NCI-H748 (cell line): Measurements from ENCODE around the gene CLN6.
"Not testable (repeated sequence)": the region's sequence is repeated elsewhere in the genome, so short reads cannot be mapped to it uniquely, and the experiment has no call there.

Experiments used
- DNase-seq: peaks from one replicate; lab custom pipeline; 2025; ENCODE audit not compliant: unreplicated experiment; lab: John Stamatoyannopoulos, UW

Gene CLN6

DNA sequence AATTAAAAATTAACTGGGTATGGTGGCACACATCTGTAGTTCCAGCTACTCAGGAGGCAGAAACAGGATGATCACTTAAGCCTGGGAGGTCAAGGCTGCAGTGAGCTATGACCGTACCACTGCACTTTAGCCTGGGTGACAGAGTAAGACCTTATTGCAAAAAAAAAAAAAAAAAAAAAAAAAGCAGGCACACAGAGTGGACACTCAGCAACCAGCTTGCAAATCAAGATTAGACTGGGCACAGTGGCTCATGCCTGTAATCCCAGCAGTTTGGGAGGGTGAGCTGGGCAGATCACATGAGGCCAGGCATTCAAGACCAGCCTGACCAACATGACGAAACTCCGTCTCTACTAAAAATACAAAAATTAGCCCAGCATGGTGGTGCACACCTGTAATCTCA, 5.4 kb downstream of the CLN6 start:
- DNase-seq, result no peak

DNA sequence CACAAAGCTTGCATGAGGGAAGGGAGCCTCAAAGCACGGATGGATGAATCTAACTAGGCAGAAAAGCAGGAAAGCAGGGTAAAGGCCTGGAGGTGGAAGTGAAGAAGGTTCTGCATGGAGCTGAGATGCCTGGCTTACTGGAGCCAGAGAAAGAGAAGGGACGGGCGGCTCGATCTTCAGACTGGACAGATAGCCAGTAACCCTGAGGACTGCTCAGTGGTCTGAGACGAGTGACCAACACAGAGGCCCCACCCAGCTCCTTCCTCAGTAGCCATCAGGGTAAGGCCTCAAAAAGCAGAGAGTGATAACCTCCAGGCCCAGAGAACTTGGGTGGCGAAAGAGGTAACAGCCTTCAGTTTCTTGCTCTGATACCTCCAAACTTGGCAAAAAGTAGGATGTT, 6.4 kb downstream of the CLN6 start:
- no peak for DNase-seq

DNA sequence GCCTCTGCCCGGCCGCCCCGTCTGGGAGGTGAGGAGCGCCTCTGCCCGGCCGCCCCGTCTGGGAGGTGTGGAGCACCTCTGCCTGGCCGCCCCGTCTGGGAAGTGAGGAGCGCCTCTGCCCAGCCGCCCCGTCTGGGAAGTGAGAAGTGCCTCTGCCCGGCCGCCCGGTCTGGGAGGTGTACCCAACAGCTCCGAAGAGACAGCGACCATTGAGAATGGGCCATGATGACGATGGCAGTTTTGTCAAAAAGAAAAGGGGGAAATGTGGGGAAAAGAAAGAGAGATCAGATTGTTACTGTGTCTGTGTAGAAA, 7.1 kb downstream of the CLN6 start:
- not testable (repeated sequence) for DNase-seq

DNA sequence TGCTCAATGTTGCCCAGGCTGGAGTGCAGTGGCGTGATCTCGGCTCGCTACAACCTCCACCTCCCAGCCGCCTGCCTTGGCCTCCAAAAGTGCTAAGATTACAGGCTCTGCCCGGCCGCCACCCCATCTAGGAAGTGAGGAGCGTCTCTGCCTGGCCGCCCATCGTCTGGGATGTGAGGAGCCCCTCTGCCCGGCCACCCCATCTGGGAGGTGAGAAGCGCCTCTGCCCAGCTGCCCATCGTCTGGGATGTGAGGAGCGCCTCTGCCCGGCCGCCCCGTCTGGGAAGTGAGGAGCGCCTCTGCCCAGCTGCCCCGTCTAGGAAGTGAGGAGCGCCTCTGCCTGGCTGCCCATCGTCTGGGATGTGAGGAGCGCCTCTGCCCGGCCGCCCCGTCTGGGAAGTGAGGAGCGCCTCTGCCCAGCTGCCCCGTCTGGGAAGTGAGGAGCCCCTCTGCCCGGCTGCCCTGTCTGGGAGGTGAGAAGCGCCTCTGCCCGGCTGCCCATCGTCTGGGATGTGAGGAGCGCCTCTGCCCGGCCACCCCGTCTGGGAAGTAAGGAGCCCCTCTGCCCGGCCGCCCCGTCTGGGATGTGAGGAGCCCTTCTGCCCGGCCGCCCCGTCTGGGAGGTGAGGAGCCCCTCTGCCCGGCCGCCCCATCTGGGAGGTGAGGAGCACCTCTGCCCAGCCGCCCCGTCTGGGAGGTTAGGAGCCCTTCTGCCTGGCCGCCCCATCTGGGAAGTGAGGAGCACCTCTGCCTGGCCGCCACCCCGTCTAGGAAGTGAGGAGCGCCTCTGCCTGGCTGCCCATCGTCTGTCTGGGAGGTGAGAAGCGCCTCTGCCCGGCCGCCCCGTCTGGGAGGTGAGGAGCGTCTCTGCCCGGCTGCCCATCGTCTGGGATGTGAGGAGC, 7.7 kb downstream of the CLN6 start:
- DNase-seq, result not testable (repeated sequence)

DNA sequence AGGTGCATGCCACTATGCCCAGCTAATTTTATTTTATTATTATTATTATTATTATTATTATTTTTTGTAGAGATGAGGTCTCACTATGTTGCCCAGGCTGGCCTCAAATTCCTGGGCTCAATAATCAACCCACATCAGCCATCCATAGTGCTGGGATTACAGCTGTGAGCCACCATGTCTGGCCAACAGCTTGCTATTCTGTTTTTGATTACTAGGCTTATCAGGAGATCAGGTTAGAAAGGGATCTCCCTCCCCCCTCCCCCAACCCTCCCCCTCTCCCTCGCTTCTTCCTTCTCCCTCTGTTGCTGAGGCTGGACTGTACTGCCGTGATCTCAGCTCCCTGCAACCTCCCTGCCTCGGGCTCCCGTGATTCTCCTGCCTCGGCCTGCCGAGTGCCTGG, 8.6 kb downstream of the CLN6 start:
- no peak for DNase-seq

DNA sequence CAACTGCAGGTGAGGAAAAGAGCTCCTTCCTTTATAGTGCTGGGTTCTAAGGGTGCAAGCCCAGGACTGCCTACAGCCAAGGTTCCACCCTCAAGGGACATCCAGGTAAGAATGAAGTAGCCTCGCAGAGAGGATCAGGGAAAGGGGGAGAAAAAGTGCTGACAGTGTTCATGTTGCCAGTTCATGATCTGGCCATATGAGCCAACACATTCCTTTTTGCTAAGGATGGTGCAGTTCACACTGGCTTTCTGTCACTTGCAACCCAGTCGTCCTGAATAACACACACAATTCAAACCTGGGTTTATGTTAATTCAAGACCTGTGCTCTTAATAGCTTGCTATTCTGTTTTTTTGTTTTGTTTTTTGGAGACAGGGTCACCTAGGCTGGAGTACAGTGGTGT, 9.0 kb downstream of the CLN6 start:
- DNase-seq, result no peak

DNA sequence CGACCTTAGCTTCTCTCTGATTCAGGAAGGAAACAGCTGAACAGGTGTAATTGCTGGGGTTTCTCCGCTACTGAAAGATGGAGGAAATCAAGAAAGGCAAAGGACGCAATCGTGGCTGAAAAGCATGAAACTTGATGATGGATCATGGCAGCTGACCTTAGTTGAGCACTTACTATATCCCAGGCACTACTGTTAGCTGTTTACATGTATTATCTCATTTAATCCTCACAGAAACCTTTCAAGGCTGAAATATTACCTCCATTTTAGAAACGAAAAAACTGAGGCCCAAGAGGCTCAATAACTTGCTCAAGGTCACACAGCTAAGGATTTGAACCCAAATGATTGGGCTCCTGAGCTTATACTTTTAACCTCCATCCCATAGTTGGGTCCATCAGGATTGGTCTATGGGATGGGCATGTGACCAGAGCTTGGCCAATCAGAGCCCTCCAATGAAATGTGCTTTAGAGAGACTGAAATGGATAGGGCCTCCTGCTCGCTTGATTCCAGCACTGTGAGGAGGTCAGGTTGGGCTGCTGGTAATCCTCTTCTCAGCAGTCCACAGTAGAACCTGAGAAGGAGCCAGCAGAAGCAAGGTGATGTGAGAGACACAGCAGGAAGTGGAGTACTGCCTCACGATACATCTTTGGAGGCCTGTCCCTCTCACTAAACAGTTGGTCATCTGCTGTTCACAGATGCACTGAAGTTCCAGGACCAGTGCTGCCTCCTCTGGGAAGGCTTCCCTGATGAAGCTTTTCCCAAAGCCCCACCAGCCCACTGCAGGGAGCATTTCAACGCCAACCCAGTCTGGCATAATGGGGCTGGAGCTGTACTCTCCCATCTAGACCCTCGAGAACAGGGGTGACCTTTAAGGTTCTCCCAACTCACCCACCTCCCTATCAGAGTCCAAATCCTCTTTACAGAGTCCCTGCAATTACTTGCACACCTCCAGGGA, 10.4 kb downstream of the CLN6 start:
- no peak for DNase-seq

DNA sequence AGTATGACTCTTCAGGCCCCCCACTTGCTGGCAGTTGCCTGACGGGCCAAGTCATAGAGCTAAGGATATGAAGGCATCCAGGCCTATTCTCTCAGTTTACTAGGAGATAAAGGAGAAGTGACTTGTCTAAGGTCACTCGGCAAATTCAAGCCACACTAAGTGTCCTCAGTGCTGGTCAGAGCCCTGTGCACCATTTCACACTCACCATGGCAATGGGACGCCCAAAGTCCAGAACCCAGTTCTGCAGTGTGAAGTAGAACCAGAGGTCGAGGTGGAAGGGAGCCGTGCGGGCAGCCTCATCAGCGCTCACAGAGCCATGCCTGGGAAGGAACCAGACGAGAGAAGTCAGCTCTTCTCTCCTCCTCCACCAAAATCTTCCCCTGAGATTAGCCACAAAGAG, 11.2 kb downstream of the CLN6 start:
- DNase-seq, result no peak

DNA sequence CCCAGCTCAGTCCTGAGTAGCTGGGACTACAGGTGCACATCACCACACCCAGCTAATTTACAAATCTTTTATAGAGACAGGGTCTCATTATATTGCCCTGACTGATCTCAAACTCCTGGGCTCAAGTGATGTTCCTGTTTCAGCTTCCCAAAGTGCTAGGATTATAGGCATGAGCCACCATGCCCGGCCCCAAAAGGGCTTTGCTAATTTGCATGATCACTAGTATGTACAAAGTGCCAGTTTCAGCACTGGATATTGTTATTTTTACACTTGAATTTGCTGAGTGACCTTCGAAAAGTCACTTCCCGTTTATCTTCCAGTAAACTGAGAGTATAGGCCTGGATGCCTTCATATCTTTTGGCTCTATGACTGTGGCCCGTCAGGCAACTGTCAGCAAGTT, 12.2 kb downstream of the CLN6 start:
- DNase-seq, result no peak

DNA sequence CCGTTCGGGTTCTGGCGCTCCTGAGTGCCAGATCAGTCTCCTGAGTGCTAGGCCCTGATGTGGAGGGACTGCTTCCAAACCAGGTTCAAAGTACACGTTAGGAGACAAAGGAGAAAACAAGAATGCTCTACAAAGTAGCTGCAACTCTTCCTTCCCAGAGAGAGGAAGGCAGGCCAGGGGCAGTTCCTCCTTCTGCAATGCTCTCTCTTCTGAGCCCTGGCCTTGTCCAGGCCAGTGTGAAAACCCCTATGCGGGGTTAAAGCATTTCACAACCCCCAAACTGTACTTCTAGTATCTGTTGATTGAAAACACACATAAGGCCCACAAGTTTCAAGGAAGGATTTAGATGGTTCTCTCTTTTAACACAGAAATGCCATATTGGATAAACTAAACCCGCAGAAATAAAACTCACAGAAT, 14.7 kb downstream of the CLN6 start:
- no peak for DNase-seq

DNA sequence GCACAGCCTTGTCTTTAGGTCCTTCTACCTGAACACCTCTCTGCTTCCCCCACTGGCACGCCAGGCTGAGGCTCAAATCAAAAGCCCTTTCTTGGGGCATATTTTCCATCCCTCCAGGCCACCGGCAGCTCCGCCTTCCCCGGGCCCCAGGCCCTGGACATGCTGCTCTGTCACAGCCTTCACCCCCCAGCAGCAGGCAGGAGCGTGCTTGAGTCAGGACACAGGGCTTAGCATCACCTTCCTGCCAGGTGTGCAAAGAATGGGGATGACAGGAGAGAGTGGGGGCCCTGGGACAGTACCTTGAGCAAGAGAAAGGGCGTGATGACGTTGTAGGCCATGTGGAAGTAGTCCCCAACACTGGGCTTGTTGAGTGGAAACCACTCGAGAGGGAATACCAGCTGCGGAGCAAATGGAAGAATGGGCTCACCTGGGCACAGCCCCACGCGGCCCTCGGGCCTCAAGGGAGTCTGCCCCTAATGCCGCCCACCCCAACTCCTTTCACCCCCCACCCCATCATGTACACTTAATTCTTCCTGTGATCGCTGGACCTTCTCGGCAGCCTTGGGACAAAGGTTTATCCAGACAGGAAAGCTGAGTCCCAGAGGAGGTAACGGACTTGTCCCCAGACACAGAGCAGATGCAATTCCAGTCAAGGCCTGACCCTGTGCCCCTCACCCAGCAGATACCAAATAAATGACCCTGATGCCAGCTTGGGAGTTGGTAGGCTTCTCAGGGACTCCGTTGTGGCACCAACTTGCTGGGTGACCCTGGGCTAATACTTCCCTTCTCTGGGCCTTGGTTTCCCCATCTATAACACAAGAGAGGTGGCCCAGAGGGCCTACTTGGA, 15.3 kb downstream of the CLN6 start:
- no peak for DNase-seq

DNA sequence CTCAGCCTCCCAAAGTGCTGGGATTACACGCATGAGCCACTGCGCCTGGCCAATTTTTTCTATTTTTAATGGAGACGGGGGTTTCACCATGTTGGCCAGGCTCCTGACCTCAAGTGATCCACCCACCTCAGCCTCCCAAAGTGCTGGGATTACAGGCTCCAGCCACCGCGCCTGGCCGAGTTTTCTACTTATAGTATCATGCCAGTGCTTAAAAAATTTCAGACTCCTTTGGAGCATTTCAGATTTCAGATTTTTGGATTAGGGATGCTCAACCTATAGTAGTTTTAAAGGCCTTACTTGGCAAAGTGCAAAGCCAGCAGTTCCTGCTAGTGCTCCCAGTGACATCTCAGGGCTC, 16.1 kb downstream of the CLN6 start:
- DNase-seq, result not testable (repeated sequence)

DNA sequence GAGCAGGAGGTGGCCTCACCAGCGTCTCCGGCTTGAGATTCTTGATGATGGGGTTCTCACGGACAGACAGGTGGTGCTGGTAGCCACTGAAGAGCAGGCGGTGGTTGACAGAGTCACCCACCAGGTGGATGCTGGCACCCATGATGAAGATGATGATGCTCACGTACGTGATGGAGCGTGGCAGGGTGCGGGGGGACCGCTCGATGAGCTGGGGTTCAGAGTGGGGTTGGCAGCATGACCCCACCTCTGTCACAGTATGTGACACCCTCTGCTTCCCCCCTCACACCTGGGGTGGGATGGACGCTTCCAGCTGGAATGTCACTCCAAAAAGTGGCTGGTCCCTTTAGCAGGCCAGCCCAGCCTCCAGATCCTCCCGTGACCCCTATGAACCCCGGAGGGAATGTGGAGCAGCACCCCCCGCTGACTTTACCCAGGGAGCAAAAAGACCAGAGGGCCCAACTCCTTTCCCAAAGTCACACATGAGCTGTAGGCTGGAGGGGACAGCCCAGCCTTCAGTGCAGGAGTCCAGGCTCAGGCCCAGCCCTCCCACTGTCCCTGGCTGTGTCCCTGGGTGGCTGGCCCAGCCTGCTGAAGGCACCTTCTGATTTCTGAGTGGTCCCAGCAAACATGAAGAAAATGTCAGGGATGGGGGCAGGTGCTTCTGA, 17.7 kb downstream of the CLN6 start:
- DNase-seq, result no peak

DNA sequence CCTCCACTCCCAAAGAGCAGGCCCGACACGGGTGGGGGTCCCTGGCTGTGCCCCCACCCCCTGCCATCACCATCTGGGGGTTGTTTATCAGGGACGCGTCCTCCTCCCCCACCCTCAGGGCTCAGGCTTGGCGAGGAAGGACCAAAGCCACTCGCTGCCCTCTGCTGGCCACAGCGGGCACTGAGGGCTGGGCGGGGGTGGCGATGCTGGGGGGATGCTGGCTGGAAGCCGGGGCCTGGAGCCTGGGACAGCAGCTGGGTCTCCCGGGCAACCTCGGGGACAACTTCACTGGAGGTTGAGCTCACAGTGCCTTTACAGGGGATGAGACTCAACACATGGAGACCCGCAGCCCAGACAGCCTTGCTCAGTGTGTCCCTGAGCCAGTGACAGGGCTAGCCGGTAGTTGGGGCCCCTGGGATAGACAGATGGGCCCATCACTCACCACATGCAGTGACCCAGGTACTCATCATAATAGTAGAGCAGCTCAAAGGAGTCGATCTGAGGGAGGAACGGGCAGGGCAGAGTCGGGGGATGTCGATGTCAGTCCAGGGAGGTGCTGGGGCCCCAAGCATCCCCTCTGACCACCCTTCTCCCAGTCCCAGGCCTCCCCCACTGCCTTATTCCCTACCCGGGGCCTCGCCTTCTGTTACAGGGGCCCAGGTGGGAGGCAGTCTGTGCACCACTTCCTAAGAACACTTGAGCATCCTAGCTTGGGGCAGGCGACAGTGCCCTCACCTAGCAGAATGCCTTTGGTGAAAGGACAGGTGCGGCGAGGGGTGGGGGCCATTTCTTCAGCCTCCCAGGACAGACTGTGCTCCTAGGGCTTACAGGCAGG, 18.5 kb downstream of the CLN6 start:
- DNase-seq, result peak; percentile 35

DNA sequence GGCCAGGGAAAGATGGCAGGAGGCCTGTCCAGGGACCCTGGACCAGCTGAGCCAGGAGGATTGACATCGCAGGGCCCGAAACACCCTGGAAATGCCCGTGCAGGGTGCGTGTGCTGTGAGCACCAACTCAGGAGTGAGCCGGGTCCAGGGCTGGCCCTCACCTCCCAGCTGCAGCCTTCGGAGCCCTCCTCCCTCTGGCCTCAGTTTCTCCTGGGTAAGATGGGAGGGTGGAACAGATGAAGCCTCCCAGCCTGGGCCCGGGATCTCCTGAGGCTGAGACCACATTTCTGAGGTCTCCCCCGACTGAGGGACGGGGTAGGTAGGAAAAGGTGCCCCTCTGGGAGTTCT, 19.1 kb downstream of the CLN6 start:
- DNase-seq, result no peak

DNA sequence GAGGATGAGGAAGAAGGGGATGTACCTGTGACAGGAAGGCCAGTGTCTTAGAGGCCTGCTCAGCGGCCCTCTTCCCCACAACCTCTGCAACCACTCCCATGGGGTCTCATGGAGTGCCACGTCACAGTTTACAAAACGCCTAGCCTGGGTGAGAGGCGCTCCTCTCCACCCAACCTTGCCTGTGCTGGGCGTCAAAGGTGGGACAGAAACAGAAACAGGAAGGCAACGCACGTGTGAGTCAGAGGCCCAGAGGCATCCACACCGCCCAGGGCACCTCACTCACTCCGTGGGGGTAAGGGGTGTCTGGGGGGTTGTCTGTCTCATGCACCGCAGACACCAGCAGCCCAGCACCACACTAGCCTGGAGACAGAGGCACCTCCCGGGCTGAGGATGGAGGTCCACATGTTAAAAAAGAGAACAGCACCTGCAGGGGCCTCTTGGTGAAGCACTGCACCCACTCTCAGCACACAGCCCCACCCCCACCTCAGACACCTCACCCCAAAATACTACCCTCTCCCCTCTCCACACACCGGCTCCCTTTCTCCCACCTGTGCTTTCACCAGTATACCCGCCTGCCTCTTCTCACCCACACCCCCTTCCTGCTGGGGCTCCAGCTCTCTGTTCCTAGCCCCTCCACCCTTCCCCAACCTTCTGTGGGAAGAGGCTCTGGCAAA, 19.7 kb downstream of the CLN6 start:
- DNase-seq, result no peak

DNA sequence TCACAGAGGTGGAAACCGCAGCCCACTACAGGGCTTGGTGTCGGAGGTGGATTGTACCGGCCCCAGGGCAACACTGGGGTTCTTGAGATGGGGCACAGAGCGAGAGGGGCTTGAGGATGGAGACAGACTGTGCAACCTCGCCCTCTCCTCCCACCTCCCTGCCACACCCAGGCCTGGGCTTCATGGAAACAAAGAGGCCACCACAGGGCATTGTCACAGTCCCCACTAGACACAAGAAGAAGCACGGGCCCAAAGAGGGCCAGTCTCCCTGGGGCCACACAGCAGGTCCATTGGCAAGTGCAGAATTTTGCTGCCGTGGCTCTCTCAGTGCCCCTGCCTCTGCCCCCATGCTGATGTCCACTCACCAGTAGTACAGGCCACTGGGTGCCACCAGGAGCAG, 20.3 kb downstream of the CLN6 start:
- no peak for DNase-seq

DNA sequence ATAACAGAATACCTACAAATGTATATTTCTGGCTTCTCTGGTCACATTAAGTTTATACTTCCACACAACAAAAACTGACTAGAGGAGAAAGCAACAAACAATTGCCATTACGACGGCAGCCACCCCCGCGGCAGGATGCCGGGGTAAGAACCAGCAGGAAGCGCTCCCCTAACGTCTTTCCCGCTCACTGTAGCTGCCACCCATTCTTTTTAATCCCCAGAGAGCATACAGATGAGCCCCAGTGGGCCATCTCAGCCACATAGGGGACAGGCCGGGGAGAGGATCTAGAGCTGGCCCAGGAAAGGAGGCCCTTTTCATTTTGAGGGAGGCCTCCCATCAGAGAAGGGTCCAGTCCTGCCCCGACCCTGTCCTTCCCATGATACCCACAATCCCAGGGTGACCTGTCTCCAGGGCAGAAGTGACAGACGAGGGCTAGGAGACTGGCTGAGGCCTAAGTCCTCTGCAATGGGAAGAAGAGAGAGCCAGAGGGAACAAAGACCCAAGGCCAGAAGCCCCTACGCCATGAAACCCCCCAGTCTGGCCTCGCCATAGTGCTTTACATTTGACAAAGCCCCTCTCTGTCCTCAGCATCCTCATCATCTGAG, 20.8 kb downstream of the CLN6 start:
- no peak for DNase-seq

DNA sequence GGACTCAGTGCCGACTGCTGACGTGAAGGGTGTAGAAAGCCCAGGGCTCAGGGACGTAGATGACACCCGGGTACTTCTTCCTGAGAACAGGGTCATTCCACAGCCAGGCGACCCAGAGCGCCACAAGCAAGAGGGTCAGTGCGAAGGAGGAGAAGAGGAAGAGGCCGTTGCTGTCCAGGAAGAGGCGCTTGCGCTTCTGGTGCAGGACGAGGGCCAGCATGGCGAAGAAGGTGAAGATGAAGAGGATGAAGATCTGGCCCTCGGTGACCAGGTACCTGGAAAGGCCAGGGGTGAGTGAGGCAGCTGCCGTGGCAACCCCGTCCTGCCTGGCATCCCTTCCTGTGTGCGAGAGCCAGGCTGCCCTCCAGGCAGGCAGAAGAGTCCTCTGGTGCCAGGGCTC, 21.4 kb downstream of the CLN6 start:
- DNase-seq, result no peak
